Panc1 (cell line): ENCODE measurements around the gene P2RY10. TPM values are rescaled to one million over a fixed set of nuclear protein-coding genes. Genes with fewer than 3 reads are reported as not detected.

Experiments
- ATAC-seq: fragments of 200-7000 bp; cut with Tn5 transposase; 2 replicates; pipeline ENCODE4 v1.9.1; 2020; ENCODE audit warnings: mild to moderate bottlenecking, moderate library complexity
- BruUV-seq: library from RNA; stranded (reverse); fragments of 400-500 nt; replicated peaks from 2 replicates; lab custom pipeline; 2021; lab: Mats Ljungman, UMichigan
- CTCF ChIA-PET: fragments of 300-600 bp; sonication (Branson Sonifier 250); formaldehyde crosslinking; loops from one replicate; lab custom pipeline; 2022; ENCODE audit warnings: antibody characterized with exemption; lab: Charles Lee
- POLR2A ChIA-PET: fragments of 300-600 bp; sonication (Branson Sonifier 250); formaldehyde crosslinking; loops from one replicate; lab custom pipeline; 2022; ENCODE audit warnings: antibody characterized with exemption; lab: Charles Lee
- DNase-seq: peaks from one replicate; pipeline ENCODE4 v3.0.0-alpha.2; 2010; ENCODE audit warnings: low read depth, low spot score
- H3K27ac ChIP-seq: 2 replicates; pipeline ENCODE4 v1.5.1; 2011; ENCODE audit warnings: mild to moderate bottlenecking, low read length, inconsistent platforms
- H3K27me3 ChIP-seq: fragments of 200-500 bp; sonication (Bioruptor generic); 2 replicates; pipeline ENCODE4 v1.6.0; 2014; ENCODE audit warnings: low read length, inconsistent platforms; ENCODE audit not compliant: control insufficient read depth, insufficient read depth
- H3K36me3 ChIP-seq: fragments of 200-500 bp; sonication (Bioruptor generic); 2 replicates; pipeline ENCODE4 v1.5.1; 2014; ENCODE audit warnings: inconsistent platforms, mild to moderate bottlenecking, low read length, moderate library complexity; ENCODE audit not compliant: control insufficient read depth, insufficient read depth
- H3K4me1 ChIP-seq: 2 replicates; pipeline ENCODE4 v1.5.1; 2011; ENCODE audit warnings: inconsistent platforms, mild to moderate bottlenecking, low read length, moderate library complexity; ENCODE audit not compliant: control insufficient read depth, insufficient read depth
- H3K4me3 ChIP-seq, 2 experiments: 2 replicates each; pipeline ENCODE4 v1.5.1; 2011 to 2012; ENCODE audit warnings: low read depth in 2 of 2, low read length in 2 of 2, mild to moderate bottlenecking in 2 of 2, inconsistent platforms in 1 of 2, moderate library complexity in 1 of 2
- H3K9me3 ChIP-seq: fragments of 200-500 bp; sonication (Bioruptor generic); 2 replicates; pipeline ENCODE4 v1.5.1; 2014; ENCODE audit warnings: low read depth, mild to moderate bottlenecking, inconsistent platforms, low read length, moderate library complexity; ENCODE audit not compliant: control insufficient read depth, insufficient read depth
- CTCF ChIP-seq: fragments of 450-650 bp; IDR thresholded peaks from 2 replicates; pipeline ENCODE4 v1.5.1; 2017; ENCODE audit warnings: mild to moderate bottlenecking
- POLR2AphosphoS5 ChIP-seq: IDR thresholded peaks from 2 replicates; pipeline ENCODE4 v1.6.1; 2012; ENCODE audit warnings: mild to moderate bottlenecking, low read depth, low read length, moderate library complexity
- REST ChIP-seq, 2 experiments: IDR thresholded peaks; 2 replicates each; pipeline ENCODE4 v1.6.1; 2011 to 2012; ENCODE audit warnings: low read depth in 2 of 2, control low read depth in 1 of 2, low read length in 1 of 2, mild to moderate bottlenecking in 1 of 2, moderate library complexity in 1 of 2; ENCODE audit not compliant: insufficient read depth in 1 of 2
- SIN3A ChIP-seq: IDR thresholded peaks from 2 replicates; pipeline ENCODE4 v1.6.1; 2012; ENCODE audit warnings: low read depth, mild to moderate bottlenecking, low read length, moderate library complexity, borderline replicate concordance; ENCODE audit not compliant: insufficient read depth
- TCF7L2 ChIP-seq: IDR thresholded peaks from 2 replicates; pipeline ENCODE4 v1.6.1; 2011; ENCODE audit warnings: mild to moderate bottlenecking, low read depth, low read length, inconsistent platforms
- in situ Hi-C: cut with HindIII; loops from 2 replicates; pipeline ENCODE4 v1.10.0; 2016; ENCODE audit warnings: low sequenced_read_pairs, low pct_unique_long_range_greater_than_20kb
- intact Hi-C: fragments of 100-400 bp; cut with micrococcal nuclease; formaldehyde crosslinking; loops from one replicate; pipeline ENCODE4 v1.10.0; 2022; ENCODE audit not compliant: unreplicated experiment
- total RNA-seq: library from RNA; stranded (reverse); gene quantifications from one replicate; pipeline ENCODE4 v1.2.1, GENCODE V29; 2021; ENCODE audit not compliant: unreplicated experiment

P2RY10 gene
- total RNA-seq, 1 experiment from 2014 or later: not detected

- DNase-seq: no peak
- no peak for TF ChIP-seq POLR2AphosphoS5
- TF ChIP-seq REST (IDR thresholded peaks at IDR 0.05; ENCODE audit: insufficient read depth in 1 of 2, low read depth in 2 of 2, low read length in 1 of 2): no peak
- TF ChIP-seq CTCF: no peak
- TF ChIP-seq SIN3A: no peak
- no peak for TF ChIP-seq TCF7L2
- Histone ChIP-seq H3K9me3 (no peaks in the 10 kb centered on the region), H3K27me3 (no peaks in the 10 kb centered on the region), H3K36me3 (no peaks in the 10 kb centered on the region), H3K4me1 (no peaks in the 10 kb centered on the region), H3K27ac (no peak overlapping the region), H3K4me3 (no peak overlapping the region)
- in situ Hi-C loops (no loop called here), intact Hi-C loops (no loop called here)
- ChIA-PET CTCF (no interaction called here), POLR2A (no interaction called here)
- no TSS peak for BruUV-seq
- no peak for ATAC-seq
Observed at GRCh38 chrX:78923198-78924015, 21.8 kb upstream of the P2RY10 start.

GRCh38 chrX:78931814-78932213 is 13.4 kb upstream of the P2RY10 start:
- Histone ChIP-seq H3K27ac (no peak overlapping the region), H3K4me3 (no peak overlapping the region), H3K36me3 (no peaks in the 10 kb centered on the region), H3K27me3 (no peaks in the 10 kb centered on the region), H3K4me1 (no peaks in the 10 kb centered on the region), H3K9me3 (no peaks in the 10 kb centered on the region)
- no peak for TF ChIP-seq SIN3A
- no peak for TF ChIP-seq POLR2AphosphoS5
- no peak for TF ChIP-seq CTCF
- no peak for TF ChIP-seq TCF7L2
- TF ChIP-seq REST (IDR thresholded peaks at IDR 0.05; ENCODE audit: insufficient read depth in 1 of 2, low read depth in 2 of 2, low read length in 1 of 2): no peak
- ATAC-seq: no peak
- ChIA-PET CTCF (no interaction called here), POLR2A (no interaction called here)
- in situ Hi-C loops: no loop called here
- BruUV-seq: no TSS peak
- intact Hi-C loops: no loop called here
- no peak for DNase-seq
